ENCODE measurements around the gene LAMA3. TPM values are rescaled to one million over a fixed set of nuclear protein-coding genes. Genes with fewer than 3 reads are reported as not detected.

Gene LAMA3
- total and polyA plus RNA-seq, 2 donors from 2014 or later: 4.4 to 66.0 TPM

GRCh38 chr18:23675896-23676295, 13.4 kb upstream of the LAMA3 start:
- TF ChIP-seq, protein P1, sequence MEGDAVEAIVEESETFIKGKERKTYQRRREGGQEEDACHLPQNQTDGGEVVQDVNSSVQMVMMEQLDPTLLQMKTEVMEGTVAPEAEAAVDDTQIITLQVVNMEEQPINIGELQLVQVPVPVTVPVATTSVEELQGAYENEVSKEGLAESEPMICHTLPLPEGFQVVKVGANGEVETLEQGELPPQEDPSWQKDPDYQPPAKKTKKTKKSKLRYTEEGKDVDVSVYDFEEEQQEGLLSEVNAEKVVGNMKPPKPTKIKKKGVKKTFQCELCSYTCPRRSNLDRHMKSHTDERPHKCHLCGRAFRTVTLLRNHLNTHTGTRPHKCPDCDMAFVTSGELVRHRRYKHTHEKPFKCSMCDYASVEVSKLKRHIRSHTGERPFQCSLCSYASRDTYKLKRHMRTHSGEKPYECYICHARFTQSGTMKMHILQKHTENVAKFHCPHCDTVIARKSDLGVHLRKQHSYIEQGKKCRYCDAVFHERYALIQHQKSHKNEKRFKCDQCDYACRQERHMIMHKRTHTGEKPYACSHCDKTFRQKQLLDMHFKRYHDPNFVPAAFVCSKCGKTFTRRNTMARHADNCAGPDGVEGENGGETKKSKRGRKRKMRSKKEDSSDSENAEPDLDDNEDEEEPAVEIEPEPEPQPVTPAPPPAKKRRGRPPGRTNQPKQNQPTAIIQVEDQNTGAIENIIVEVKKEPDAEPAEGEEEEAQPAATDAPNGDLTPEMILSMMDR (IDR thresholded peaks at IDR 0.05; ENCODE audit: borderline replicate concordance, extremely low read depth, insufficient read depth): no peak
- no peak for FAIRE-seq
- H3K4me3 ChIP-seq (ENCODE audit: low read length in 3 of 3): no peak overlapping the region
- DNase-seq: no peak
- H3K9ac ChIP-seq (ENCODE audit: low read length in 3 of 3): no peak overlapping the region
- H3K36me3 ChIP-seq (ENCODE audit: control insufficient read depth in 2 of 3, insufficient read depth in 3 of 3, low read length in 3 of 3): no peaks in the 10 kb centered on the region
- H3K27ac ChIP-seq (ENCODE audit: low read depth in 2 of 2, low read length in 2 of 2): no peak overlapping the region
- H3K27me3 ChIP-seq (ENCODE audit: control insufficient read depth, insufficient read depth, low read length): no peaks in the 10 kb centered on the region
- no peaks in the 10 kb centered on the region for H3K4me1 ChIP-seq (ENCODE audit: control insufficient read depth in 2 of 3, insufficient read depth in 2 of 3, low read depth in 1 of 3, low read length in 3 of 3)
- intact Hi-C loops (cut with DNase I): no loop called here
- H3K9me3 ChIP-seq (ENCODE audit: control insufficient read depth in 2 of 3, insufficient read depth in 1 of 3, low read length in 3 of 3): no peaks in the 10 kb centered on the region

- DNase-seq (no peak), FAIRE-seq (no peak)
- H3K9ac ChIP-seq (ENCODE audit: low read length in 3 of 3): no peak overlapping the region
- H3K27me3 ChIP-seq (ENCODE audit: control insufficient read depth, insufficient read depth, low read length): no peaks in the 10 kb centered on the region
- no peak overlapping the region for H3K27ac ChIP-seq (ENCODE audit: low read depth in 2 of 2, low read length in 2 of 2)
- TF ChIP-seq, protein P1 (IDR thresholded peaks at IDR 0.05; ENCODE audit: borderline replicate concordance, extremely low read depth, insufficient read depth): no peak
- no peaks in the 10 kb centered on the region for H3K4me1 ChIP-seq (ENCODE audit: control insufficient read depth in 2 of 3, insufficient read depth in 2 of 3, low read depth in 1 of 3, low read length in 3 of 3)
- H3K9me3 ChIP-seq (ENCODE audit: control insufficient read depth in 2 of 3, insufficient read depth in 1 of 3, low read length in 3 of 3): no peaks in the 10 kb centered on the region
- H3K36me3 ChIP-seq (ENCODE audit: control insufficient read depth in 2 of 3, insufficient read depth in 3 of 3, low read length in 3 of 3): no peaks in the 10 kb centered on the region
- intact Hi-C loops (cut with DNase I): no loop called here
- H3K4me3 ChIP-seq (ENCODE audit: low read length in 3 of 3): no peak overlapping the region
Measured at GRCh38 chr18:23682045-23682444, 7.2 kb upstream of the LAMA3 start.

GRCh38 chr18:23682472-23682871, 6.8 kb upstream of the LAMA3 start:
- FAIRE-seq: no peak

More at GRCh38 chr18:23682472-23682871, 6.8 kb upstream of the LAMA3 start:
- Histone ChIP-seq H3K27ac (ENCODE audit: low read depth in 2 of 2, low read length in 2 of 2) (no peak overlapping the region), H3K27me3 (ENCODE audit: control insufficient read depth, insufficient read depth, low read length) (no peaks in the 10 kb centered on the region), H3K9ac (ENCODE audit: low read length in 3 of 3) (no peak overlapping the region), H3K4me1 (ENCODE audit: control insufficient read depth in 2 of 3, insufficient read depth in 2 of 3, low read depth in 1 of 3, low read length in 3 of 3) (no peaks in the 10 kb centered on the region), H3K36me3 (ENCODE audit: control insufficient read depth in 2 of 3, insufficient read depth in 3 of 3, low read length in 3 of 3) (no peaks in the 10 kb centered on the region), H3K4me3 (ENCODE audit: low read length in 3 of 3) (no peak overlapping the region), H3K9me3 (ENCODE audit: control insufficient read depth in 2 of 3, insufficient read depth in 1 of 3, low read length in 3 of 3) (no peaks in the 10 kb centered on the region)
- intact Hi-C loops (cut with DNase I): no loop called here
- no peak for DNase-seq
- TF ChIP-seq, protein P1 (IDR thresholded peaks at IDR 0.05; ENCODE audit: borderline replicate concordance, extremely low read depth, insufficient read depth): no peak
